ENCODE results near the gene ARL8B. TPM values are rescaled to one million over a fixed set of nuclear protein-coding genes. Genes with fewer than 3 reads are reported as not detected.
"Not testable (repeated sequence)": the region's sequence is repeated elsewhere in the genome, so short reads cannot be mapped to it uniquely, and the experiment has no call there.

Gene ARL8B
- 70.4 TPM for total RNA-seq

GRCh38 chr3:5122030-5122740, at the start of gene ARL8B:
ARL8B (plus strand) TSS chr3:5122292; CDS start chr3:5122466, 174 bp downstream.
- peak; percentile 92 for DNase-seq (ENCODE audit: low spot score)

- no peak for DNase-seq (ENCODE audit: low spot score)
Measured at GRCh38 chr3:5073374-5074085, 48.6 kb upstream of the ARL8B start.

- DNase-seq (ENCODE audit: low spot score), result no peak
Measured at GRCh38 chr3:5078151-5078550, 43.9 kb upstream of the ARL8B start.

GRCh38 chr3:5079761-5080160, 42.3 kb upstream of the ARL8B start:
- DNase-seq (ENCODE audit: low spot score), result no peak

DNA sequence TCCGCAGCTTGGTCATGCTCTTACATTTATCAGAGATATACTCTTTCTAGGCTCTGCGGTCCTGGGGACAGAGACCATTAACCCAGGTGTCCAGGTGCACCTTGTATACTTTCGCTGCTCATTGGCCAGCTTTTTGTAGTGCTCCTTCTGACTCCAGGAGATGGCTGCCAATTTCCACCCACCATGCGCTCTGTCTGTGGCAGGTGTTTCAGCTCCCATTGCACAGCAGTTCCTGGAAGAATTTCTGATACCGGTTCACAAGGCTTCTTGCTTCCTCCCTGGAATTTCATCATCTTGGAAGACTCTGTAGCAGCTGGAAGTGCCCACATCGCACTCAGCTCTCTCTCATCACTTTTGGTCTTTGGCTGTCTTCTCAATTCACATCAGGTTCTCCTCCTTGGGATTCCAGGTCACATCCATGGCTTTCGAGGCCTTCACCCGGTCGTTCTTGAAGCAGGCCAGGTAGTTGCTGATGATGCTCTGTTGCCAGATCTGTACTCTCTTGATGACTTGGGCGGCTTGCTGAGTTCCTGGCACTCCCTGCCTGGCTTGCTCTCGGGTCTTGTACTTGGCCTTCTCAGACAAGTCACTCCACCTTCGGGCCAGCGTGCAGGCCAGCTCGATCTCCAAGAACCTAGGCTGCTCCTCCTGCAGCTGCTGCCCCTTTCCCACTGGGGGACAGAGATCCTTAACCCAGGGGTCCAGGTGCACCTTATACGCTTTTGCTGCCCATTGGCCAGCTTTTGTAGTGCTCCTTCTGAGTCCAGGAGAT, 41.1 kb upstream of the ARL8B start:
- no peak for DNase-seq (ENCODE audit: low spot score)

- DNase-seq (ENCODE audit: low spot score), result not testable (repeated sequence)
Measured at GRCh38 chr3:5081973-5082788, 39.9 kb upstream of the ARL8B start.

DNA sequence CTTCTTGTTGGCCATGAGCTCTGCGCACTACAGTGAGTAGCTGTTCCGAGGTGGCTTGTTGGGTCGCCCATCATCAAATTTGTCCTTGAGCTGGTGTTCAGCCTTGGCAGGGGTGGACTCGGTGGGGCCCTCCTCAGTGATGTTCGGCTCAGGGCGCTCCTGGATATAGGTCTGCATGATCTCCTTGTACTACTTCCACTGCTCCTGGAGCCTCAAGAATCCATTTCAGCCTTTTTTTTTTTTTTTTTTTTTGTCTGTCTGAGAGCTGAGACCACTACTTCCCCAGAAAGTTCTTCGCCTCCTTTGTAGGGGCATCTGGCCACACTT, 39.3 kb upstream of the ARL8B start:
- no peak for DNase-seq (ENCODE audit: low spot score)

DNA sequence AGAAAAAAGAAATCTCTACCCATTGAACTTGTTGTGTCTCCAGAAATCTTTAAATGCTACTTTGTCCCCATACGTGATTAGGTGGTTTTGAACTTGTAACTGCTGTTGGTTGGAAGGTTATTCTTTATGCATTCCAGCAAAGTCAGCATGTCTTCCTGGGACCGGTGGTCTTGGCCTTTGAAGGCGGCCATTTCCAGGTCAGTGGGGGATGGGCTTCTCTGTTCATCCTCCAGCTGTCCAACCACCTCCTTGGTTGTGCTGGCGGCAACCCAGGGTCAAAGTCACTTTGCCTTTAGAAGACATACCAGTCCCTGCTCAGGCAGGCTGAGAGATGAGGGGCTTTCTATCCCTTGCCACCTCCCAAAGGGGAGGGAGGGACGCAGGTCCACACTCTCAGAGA, 37.9 kb upstream of the ARL8B start:
- DNase-seq (ENCODE audit: low spot score), result no peak

- no peak for DNase-seq (ENCODE audit: low spot score)
Measured at GRCh38 chr3:5086708-5087107, 35.4 kb upstream of the ARL8B start.

GRCh38 chr3:5087209-5087608, 34.9 kb upstream of the ARL8B start:
- DNase-seq (ENCODE audit: low spot score), result no peak

- DNase-seq (ENCODE audit: low spot score), result no peak
Measured at GRCh38 chr3:5090197-5090596, 31.9 kb upstream of the ARL8B start.

DNA sequence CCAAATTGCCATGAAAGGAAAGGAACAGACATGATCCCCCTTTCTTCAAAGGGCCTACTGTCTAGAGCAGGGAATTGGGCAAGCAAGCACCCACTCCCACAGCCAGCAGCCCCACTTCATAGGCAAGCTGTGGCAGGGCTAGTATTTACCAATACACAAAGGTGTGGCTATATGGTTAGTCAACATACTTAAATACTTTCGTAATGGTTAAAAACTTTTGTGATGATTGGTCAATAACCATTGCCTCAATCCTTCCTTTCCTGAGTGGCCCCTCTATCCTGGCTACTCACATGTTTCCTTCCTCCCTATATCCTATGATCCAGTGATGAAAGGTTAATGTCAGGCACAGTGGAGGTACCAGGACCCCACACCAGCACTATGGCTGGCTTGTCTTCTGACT, 30.1 kb upstream of the ARL8B start:
- DNase-seq (ENCODE audit: low spot score), result no peak

DNA sequence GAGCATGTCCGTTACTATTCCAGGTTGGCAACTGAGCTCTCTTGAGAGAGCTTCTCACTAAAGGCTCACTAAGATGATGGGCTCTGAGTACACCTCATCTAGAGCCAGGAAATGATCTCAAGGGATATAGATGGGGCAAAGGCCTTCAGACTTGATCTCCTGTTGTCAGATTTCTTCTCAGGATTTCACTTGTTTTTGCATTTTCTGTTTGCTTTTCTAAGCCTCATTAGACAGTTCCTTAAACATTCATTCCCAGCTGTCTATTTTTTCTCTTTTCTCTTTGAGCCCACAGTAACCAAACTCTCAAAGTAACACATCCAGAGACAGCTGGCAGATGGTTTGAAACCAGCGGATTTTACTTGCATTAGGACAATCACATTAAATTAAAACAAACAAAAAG, 28.4 kb upstream of the ARL8B start:
- no peak for DNase-seq (ENCODE audit: low spot score)

GRCh38 chr3:5095886-5096285, 26.2 kb upstream of the ARL8B start:
- DNase-seq (ENCODE audit: low spot score), result no peak

GRCh38 chr3:5096336-5097008, 25.6 kb upstream of the ARL8B start:
- DNase-seq (ENCODE audit: low spot score), result no peak

DNA sequence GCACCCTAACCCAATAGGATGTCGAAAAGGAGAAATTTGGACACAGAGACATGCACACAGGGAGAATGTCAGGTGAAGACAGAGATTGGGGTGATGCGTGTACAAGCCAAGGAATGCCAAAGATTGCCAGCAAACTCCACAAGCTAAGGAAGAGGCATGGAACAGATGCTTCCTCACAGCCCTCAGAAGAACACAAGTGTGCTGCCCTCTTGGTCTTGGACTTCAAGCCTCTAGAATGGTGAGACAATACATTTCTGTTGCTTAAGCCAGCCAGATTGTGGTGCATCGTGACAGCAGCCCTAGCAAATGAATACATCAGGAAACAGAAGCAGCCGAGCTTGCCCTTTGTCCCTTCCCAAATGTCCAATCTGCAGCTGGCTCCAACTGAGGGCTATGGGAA, 23.7 kb upstream of the ARL8B start:
- no peak for DNase-seq (ENCODE audit: low spot score)

DNA sequence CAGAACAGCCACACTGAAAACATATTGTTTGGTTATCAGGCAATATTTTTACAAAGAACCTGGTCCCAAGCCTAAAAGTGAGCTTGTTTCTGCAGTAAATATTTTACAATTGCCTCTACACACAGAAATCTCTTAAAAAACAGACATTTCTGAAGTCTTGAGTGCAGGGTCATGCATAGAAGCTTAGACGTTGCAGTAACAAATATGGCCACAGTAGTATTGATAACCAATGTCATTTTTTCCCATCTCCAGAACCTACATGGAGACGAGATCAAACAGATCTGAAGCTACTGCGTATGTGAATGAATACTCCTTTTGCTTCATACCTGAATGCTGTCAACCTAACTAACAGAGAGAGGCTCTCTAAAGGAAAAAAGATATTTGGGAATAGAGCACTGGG, 19.6 kb upstream of the ARL8B start:
- no peak for DNase-seq (ENCODE audit: low spot score)

GRCh38 chr3:5103743-5104142, 18.3 kb upstream of the ARL8B start:
- no peak for DNase-seq (ENCODE audit: low spot score)

GRCh38 chr3:5105050-5105449, 17.0 kb upstream of the ARL8B start:
- DNase-seq (ENCODE audit: low spot score), result no peak

- DNase-seq (ENCODE audit: low spot score), result not testable (repeated sequence)
Measured at GRCh38 chr3:5106371-5106770, 15.7 kb upstream of the ARL8B start.

- DNase-seq (ENCODE audit: low spot score), result not testable (repeated sequence)
Measured at GRCh38 chr3:5106933-5107334, 15.2 kb upstream of the ARL8B start.

Measured in ureter (tissue), 1 donor.